Lung (tissue), 12 donors: ENCODE measurements around the gene PBRM1. TPM values are rescaled to one million over a fixed set of nuclear protein-coding genes. Genes with fewer than 3 reads are reported as not detected.
"Not testable (repeated sequence)": the region's sequence is repeated elsewhere in the genome, so short reads cannot be mapped to it uniquely, and the experiment has no call there.

Source experiments
- ATAC-seq: fragments of 200-7000 bp; cut with Tn5 transposase; one replicate; pipeline ENCODE4 v1.9.1; 2020; ENCODE audit warnings: moderate number of reproducible peaks; ENCODE audit not compliant: insufficient read depth, low FRiP score
- DNase-seq, 3 donors: peaks; one replicate each; pipeline ENCODE4 v3.0.0-alpha.2; 2013 to 2017
- H3K27ac ChIP-seq, 2 donors: one replicate each; pipeline ENCODE4 v1.5.1; 2013; ENCODE audit warnings: mild to moderate bottlenecking in 2 of 2, moderate library complexity in 2 of 2, control low read depth in 1 of 2, inconsistent platforms in 1 of 2, low read depth in 1 of 2, low read length in 1 of 2
- H3K27me3 ChIP-seq, 3 donors: one replicate each; pipeline ENCODE4 v1.5.1; 2013; ENCODE audit warnings: low read length in 2 of 3; ENCODE audit not compliant: control insufficient read depth in 3 of 3, insufficient read depth in 3 of 3
- H3K36me3 ChIP-seq, 4 donors: one replicate each; pipeline ENCODE4 v1.5.1; 2013; ENCODE audit warnings: low read length in 4 of 4, mild to moderate bottlenecking in 1 of 4, moderate library complexity in 1 of 4; ENCODE audit not compliant: control insufficient read depth in 4 of 4, insufficient read depth in 4 of 4
- H3K4me1 ChIP-seq, 5 donors: one replicate each; pipeline ENCODE4 v1.5.1; 2013; ENCODE audit warnings: low read length in 5 of 5, mild to moderate bottlenecking in 2 of 5, moderate library complexity in 1 of 5; ENCODE audit not compliant: control insufficient read depth in 5 of 5, insufficient read depth in 5 of 5
- H3K4me3 ChIP-seq: one replicate; pipeline ENCODE4 v1.5.1; 2013; ENCODE audit warnings: mild to moderate bottlenecking, control low read depth, moderate library complexity
- H3K9ac ChIP-seq, 2 donors: one replicate each; pipeline ENCODE4 v1.5.1; 2013; ENCODE audit warnings: low read length in 2 of 2, control low read depth in 1 of 2; ENCODE audit not compliant: insufficient read depth in 1 of 2
- H3K9me3 ChIP-seq, 4 donors: one replicate each; pipeline ENCODE4 v1.5.1; 2013; ENCODE audit warnings: low read length in 3 of 4, mild to moderate bottlenecking in 1 of 4, moderate library complexity in 1 of 4; ENCODE audit not compliant: control insufficient read depth in 4 of 4, insufficient read depth in 3 of 4
- CTCF ChIP-seq: IDR thresholded peaks from 2 replicates; pipeline ENCODE4 v1.5.1; 2012; ENCODE audit warnings: mild to moderate bottlenecking; ENCODE audit errors: control extremely low read depth, extremely low read depth
- WGBS, 2 donors: extraction: QIAGEN DNeasy Blood & Tissue Kit; methylation state at CpG; one replicate each; pipeline ENCODE4 v1.1.7; 2013; 5-methylcytosine and 5-hydroxymethylcytosine counted together
- polyA plus RNA-seq, 2 donors: library from polyadenylated mRNA; stranded (reverse); fragments of 200-250 nt; gene quantifications; one replicate each; pipeline ENCODE4 v1.2.1, GENCODE V29; 2013
- total RNA-seq, 2 donors: library from RNA; depleted of rRNA in 1 of 2; stranded (reverse); fragments of >200 nt in 1 of 2; gene quantifications; one replicate each; pipeline ENCODE4 v1.2.1, GENCODE V29; 2014 to 2021
- donor health status: control.
- donor health status: control.
- donor health status: Bipolar disorder and iron deficiency.
- donor health status: healthy.
- donor health status: DM: yes; HTN: yes; CAD: no.

The PBRM1 gene
- total and polyA plus RNA-seq, 4 donors, result 9.8 to 92.8 (median 40.7) TPM

DNA sequence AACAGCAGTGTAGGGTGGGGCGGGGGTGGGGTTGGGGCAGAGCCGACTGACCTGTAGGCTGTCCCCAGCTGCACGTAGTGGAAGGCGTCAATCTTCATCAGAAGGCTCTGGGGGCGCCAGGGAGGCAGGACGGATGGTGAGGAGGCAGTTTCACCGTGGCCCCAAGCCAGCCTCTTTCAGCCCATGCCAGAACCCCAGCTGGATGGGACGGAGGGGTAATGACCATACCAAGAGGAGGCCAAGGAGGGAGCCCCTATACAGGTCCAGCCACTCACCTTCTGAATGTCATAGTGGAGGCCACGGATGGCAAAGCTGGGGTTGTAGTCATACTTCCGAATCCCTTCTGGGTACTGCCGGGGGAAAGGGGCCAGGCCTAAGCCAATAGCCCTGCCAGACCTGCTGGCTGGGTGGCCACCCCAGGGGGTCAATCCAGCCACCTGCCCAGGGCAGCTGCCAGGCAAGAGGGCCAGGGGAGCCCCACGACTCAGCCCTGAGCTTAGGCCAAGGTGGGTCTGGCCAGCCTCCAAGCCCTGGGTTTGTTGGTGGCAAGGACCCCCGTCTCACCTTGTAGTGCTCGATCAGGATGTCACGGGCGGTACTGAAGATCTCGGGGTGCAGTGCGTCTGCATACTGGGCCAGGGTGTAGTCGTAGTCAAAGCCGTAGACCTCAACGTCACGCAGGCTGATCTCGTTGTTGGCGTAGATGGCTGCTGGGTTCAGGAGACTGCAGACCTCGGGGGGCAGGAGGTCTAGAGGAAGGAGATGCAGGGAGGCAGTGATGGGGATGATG lies 156.9 kb downstream of the PBRM1 start:
- Histone ChIP-seq H3K4me1 (peaks cover 21 to 80% (median 33%) of the 10 kb centered on the region in 5 donors), H3K9me3 (no peaks in the 10 kb centered on the region), H3K27me3 (no peaks in the 10 kb centered on the region), H3K36me3 (peaks cover 0 to 36% (median 18%) of the 10 kb centered on the region in 4 donors), H3K4me3 (no peak overlapping the region), H3K9ac (peak overlapping the region in 1 of 2 donors; percentile 9), H3K27ac (peak overlapping the region in 1 of 2 donors; percentile 9)
- no peak for ATAC-seq
- no peak for TF ChIP-seq CTCF
- peak; percentile 18 to 31 (median 23) for DNase-seq
- WGBS, 2 donors, result 90 to 93% methylated on average over 25 of the region's 25 CpGs

DNA sequence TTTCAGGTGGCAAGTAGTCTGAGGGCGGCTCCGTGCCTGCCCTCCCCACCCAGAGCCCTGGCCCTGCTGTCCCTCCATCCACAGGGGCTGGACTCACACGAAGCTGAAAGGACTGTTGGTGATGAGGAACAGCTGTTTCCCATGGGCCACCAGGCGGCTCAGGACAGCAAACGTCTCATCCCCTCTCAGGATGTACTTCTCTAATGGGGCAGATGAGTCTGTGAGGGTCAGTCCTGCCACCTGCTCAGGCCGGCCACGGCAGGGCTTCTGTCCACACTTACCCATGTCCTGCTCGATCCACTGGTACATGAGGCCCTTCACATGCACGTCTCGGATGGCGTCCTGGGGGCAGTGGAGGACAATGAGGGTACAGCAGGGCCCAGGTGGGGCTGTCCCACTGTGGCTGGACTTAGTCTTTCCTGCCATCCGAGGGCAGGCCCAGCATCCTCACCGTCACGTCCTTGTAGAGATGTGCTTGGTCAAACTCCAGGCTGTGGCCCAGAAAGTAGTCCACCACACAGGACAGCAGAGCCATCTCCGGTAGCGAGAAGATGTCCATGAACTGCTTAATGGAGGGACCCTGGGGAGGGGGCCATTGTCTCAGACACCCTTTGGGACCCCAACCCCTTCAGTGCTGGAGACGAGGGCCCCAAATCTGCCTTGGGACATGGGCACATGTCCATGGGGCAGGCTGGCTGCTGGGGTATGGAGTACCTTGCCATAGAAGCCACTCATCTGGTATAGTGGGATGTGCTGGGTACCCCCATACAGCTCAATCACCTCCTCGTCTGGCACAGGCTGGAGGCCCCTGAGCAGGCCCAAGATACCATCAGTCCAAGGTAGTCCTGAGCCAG lies 157.8 kb downstream of the PBRM1 start:
- no peak for ATAC-seq
- H3K27me3 ChIP-seq, result no peaks in the 10 kb centered on the region
- H3K4me1 ChIP-seq, result peaks cover 21 to 80% (median 33%) of the 10 kb centered on the region in 5 donors
- no peak overlapping the region for H3K4me3 ChIP-seq
- WGBS, 2 donors, result 83 to 89% methylated on average over 18 of the region's 18 CpGs
- no peak for TF ChIP-seq CTCF
- no peak overlapping the region for H3K9ac ChIP-seq
- H3K27ac ChIP-seq, result peak overlapping the region in 1 of 2 donors; percentile 33
- peaks cover 0 to 37% (median 22%) of the 10 kb centered on the region in 4 donors for H3K36me3 ChIP-seq
- DNase-seq, result peak; percentile 45 to 72 (median 57)
- no peaks in the 10 kb centered on the region for H3K9me3 ChIP-seq

DNA sequence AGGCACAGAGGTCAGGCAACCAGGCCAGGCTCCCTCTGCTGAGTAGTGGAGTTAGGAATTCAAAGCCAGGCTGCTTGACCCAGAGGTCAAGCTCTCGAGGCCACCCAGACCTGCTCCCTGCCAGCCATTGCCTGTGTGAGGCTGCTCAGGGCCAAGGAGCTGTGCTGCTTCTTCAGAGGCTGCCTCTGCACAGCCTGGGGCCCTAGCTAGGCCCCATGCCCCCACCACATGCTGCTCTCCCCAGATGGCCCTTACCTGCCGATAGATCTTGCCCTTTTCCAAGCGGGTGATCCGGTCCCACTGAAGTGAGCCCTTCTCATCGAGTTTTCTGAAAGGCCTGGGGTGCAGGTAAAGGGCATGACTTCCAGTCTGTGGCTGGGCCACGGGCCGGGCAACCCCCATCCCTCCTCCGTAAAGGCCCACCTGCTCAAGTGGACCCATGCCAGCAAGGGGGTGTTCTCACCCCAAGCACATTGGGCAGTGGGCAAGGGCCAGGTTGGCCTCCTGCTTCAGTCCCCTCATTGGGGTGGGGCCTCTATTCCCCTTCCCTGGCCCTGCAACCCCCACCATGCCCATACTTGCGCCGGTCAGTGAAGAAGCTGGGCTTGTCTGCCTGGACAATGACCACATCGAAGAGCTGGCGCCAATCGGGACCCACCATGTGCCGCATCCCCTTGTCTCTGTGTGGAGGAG lies 158.5 kb downstream of the PBRM1 start:
- 82 to 91% methylated on average over 14 of the region's 14 CpGs for WGBS, 2 donors
- H3K27ac ChIP-seq, result peak overlapping the region in 1 of 2 donors; percentile 33
- ATAC-seq (no peak), DNase-seq (no peak)
- no peak overlapping the region for H3K4me3 ChIP-seq
- H3K9ac ChIP-seq, result peak overlapping the region in 1 of 2 donors; percentile 30
- peaks cover 0 to 37% (median 24%) of the 10 kb centered on the region in 4 donors for H3K36me3 ChIP-seq
- H3K27me3 ChIP-seq, result no peaks in the 10 kb centered on the region
- no peaks in the 10 kb centered on the region for H3K9me3 ChIP-seq
- no peak for TF ChIP-seq CTCF
- H3K4me1 ChIP-seq, result peaks cover 21 to 75% (median 29%) of the 10 kb centered on the region in 5 donors

DNA sequence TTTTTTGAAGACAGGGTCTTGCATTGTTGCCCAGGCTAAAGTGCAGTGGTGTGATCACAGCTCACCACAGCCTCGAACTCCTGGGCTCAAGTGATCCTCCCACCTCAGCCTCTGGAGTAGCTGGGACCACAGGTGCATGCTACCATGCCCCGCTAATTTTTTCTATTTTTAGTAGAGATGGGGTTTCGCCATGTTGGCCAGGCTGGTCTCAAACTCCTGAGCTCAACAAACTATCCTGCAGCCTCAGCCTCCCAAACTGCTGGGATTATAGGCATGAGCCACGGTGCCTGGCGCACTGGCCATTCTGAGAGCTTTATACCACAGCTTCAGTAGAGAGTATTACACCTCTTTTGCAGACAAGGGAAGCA lies 159.1 kb downstream of the PBRM1 start:
- H3K27me3 ChIP-seq, DNase-seq, ATAC-seq, H3K9me3 ChIP-seq, H3K4me3 ChIP-seq: not testable (repeated sequence)
- H3K4me1 ChIP-seq, result peaks cover 21 to 69% (median 28%) of the 10 kb centered on the region in 5 donors
- 80 to 90% methylated on average over 5 of the region's 5 CpGs for WGBS, 2 donors
- peak overlapping the region in 1 of 2 donors; percentile 89 for H3K27ac ChIP-seq
- peaks cover 0 to 39% (median 27%) of the 10 kb centered on the region in 4 donors for H3K36me3 ChIP-seq
- peak overlapping the region in 1 of 2 donors; percentile 30 for H3K9ac ChIP-seq
